ENCODE measurements around the gene NAP1L1.

The NAP1L1 gene

DNA sequence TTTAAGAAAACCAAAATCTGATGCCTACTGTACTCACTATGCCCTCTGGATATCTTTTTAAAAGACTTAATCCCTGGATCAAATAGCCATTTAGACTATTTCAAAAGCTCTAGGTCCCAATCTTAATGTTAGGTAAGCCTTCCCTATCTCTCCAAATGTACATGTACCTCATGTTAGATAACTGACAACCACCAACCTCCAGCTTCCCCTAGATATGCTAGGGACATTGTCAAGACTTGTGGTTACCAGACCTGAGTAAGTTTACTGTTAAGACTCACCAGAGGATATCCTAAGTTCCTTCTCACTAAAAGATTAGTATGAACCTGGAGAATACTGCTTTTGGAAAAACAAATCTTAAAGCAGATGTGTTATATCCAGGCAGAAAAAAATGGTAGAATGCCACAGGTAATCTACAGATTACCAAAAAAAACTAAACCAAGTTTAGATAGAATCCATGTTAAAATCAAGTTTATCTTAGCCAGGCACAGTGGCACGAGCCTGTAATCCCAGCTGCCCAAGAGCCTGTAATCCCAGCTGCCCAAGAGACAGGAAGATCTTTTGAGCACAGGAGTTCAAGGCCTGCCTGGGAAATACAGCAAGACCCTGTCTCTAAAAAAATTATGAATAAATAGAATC lies 9.7 kb downstream of the NAP1L1 start:
- H3K4me2 ChIP-seq (ENCODE audit: low read depth, low read length): no peak overlapping the region

GRCh38 chr12:76073561-76073960 lies 10.9 kb downstream of the NAP1L1 start:
- H3K4me2 ChIP-seq (ENCODE audit: low read depth, low read length): no peak overlapping the region
- H3K9me2 ChIP-seq (replicated peaks; ENCODE audit: insufficient read depth, low read length): no peaks in the 10 kb centered on the region
- no peaks in the 10 kb centered on the region for H3F3A ChIP-seq (ENCODE audit: insufficient read depth, low read length)

More for the DNA sequence above, 9.7 kb downstream of the NAP1L1 start:
- no peak for TF ChIP-seq EZH2phosphoT487 (IDR thresholded peaks at IDR 0.05; ENCODE audit: low read length)
- Histone ChIP-seq H3K79me2 (ENCODE audit: low read length) (peaks cover 100% of the 10 kb centered on the region), H3K4me1 (ENCODE audit: low read length) (no peaks in the 10 kb centered on the region; the same call in 1 of the 2 replicates), H3F3A (ENCODE audit: insufficient read depth, low read length) (no peaks in the 10 kb centered on the region), H2AFZ (ENCODE audit: low read length) (no peak overlapping the region), H3K4me3 (ENCODE audit: low read length) (no peak overlapping the region), H3K9me2 (replicated peaks; ENCODE audit: insufficient read depth, low read length) (no peaks in the 10 kb centered on the region), H4K20me1 (ENCODE audit: insufficient read depth, low read length) (peaks cover 87% of the 10 kb centered on the region), H3K9ac (ENCODE audit: low read length) (no peak overlapping the region), H3K9me3 (replicated peaks; ENCODE audit: insufficient read depth, low read length) (no peaks in the 10 kb centered on the region), H3K36me3 (replicated peaks; ENCODE audit: insufficient read depth, low read length) (peaks cover 12% of the 10 kb centered on the region), H3K27me3 (replicated peaks; ENCODE audit: insufficient read depth, low read length) (no peaks in the 10 kb centered on the region), H3K27ac (ENCODE audit: low read length) (no peak overlapping the region)
- no peak for DNase-seq

DNA sequence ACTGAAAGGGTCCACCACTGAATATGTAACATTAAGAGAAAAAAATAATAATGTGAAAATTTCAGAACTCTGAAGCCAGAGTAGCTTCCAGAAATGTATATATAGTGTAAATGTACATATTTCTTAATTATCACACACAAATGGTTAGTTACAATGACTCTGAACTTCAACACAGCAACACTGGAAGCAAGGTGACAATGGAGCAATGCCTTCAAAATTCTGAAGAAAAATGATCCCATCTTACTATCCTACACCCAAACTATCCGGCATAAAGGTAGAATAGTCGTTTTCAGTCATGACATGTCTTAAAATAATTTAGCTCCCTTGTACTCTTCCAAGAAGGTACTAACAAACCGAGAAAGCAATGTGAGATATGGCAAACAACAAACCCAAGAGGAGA lies 11.9 kb downstream of the NAP1L1 start:
- Histone ChIP-seq H3K9me2 (replicated peaks; ENCODE audit: insufficient read depth, low read length) (no peaks in the 10 kb centered on the region), H3K27me3 (replicated peaks; ENCODE audit: insufficient read depth, low read length) (no peaks in the 10 kb centered on the region), H3K9ac (ENCODE audit: low read length) (no peak overlapping the region), H4K20me1 (ENCODE audit: insufficient read depth, low read length) (peaks cover 66% of the 10 kb centered on the region), H3K9me3 (replicated peaks; ENCODE audit: insufficient read depth, low read length) (no peaks in the 10 kb centered on the region), H2AFZ (ENCODE audit: low read length) (no peak overlapping the region), H3K79me2 (ENCODE audit: low read length) (peaks cover 100% of the 10 kb centered on the region), H3K36me3 (replicated peaks; ENCODE audit: insufficient read depth, low read length) (peaks cover 24% of the 10 kb centered on the region), H3K4me2 (ENCODE audit: low read depth, low read length) (no peak overlapping the region), H3K27ac (ENCODE audit: low read length) (no peak overlapping the region), H3F3A (ENCODE audit: insufficient read depth, low read length) (no peaks in the 10 kb centered on the region; the same call in 1 of the 2 replicates), H3K4me3 (ENCODE audit: low read length) (no peak overlapping the region), H3K4me1 (ENCODE audit: low read length) (no peaks in the 10 kb centered on the region)
- TF ChIP-seq, protein P1, sequence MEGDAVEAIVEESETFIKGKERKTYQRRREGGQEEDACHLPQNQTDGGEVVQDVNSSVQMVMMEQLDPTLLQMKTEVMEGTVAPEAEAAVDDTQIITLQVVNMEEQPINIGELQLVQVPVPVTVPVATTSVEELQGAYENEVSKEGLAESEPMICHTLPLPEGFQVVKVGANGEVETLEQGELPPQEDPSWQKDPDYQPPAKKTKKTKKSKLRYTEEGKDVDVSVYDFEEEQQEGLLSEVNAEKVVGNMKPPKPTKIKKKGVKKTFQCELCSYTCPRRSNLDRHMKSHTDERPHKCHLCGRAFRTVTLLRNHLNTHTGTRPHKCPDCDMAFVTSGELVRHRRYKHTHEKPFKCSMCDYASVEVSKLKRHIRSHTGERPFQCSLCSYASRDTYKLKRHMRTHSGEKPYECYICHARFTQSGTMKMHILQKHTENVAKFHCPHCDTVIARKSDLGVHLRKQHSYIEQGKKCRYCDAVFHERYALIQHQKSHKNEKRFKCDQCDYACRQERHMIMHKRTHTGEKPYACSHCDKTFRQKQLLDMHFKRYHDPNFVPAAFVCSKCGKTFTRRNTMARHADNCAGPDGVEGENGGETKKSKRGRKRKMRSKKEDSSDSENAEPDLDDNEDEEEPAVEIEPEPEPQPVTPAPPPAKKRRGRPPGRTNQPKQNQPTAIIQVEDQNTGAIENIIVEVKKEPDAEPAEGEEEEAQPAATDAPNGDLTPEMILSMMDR (IDR thresholded peaks at IDR 0.05; ENCODE audit: low read length): no peak
- TF ChIP-seq EZH2phosphoT487 (IDR thresholded peaks at IDR 0.05; ENCODE audit: low read length) (no peak), EZH2 (optimal IDR thresholded peaks at IDR 0.05; ENCODE audit: low read depth, low read length) (no peak)
- no peak for DNase-seq

More at GRCh38 chr12:76073561-76073960, 10.9 kb downstream of the NAP1L1 start:
- H3K9ac ChIP-seq (ENCODE audit: low read length): no peak overlapping the region
- no peak overlapping the region for H3K27ac ChIP-seq (ENCODE audit: low read length)
- no peaks in the 10 kb centered on the region for H3K27me3 ChIP-seq (replicated peaks; ENCODE audit: insufficient read depth, low read length)
- H3K4me1 ChIP-seq (ENCODE audit: low read length): no peaks in the 10 kb centered on the region; the same call in 1 of the 2 replicates
- TF ChIP-seq EZH2 (optimal IDR thresholded peaks at IDR 0.05; ENCODE audit: low read depth, low read length) (no peak), EZH2phosphoT487 (IDR thresholded peaks at IDR 0.05; ENCODE audit: low read length) (no peak)
- TF ChIP-seq, protein P1 (IDR thresholded peaks at IDR 0.05; ENCODE audit: low read length): no peak
- H3K36me3 ChIP-seq (replicated peaks; ENCODE audit: insufficient read depth, low read length): peaks cover 22% of the 10 kb centered on the region
- H3K9me3 ChIP-seq (replicated peaks; ENCODE audit: insufficient read depth, low read length): no peaks in the 10 kb centered on the region
- H2AFZ ChIP-seq (ENCODE audit: low read length): no peak overlapping the region
- H4K20me1 ChIP-seq (ENCODE audit: insufficient read depth, low read length): peaks cover 74% of the 10 kb centered on the region
- H3K4me3 ChIP-seq (ENCODE audit: low read length): no peak overlapping the region
- H3K79me2 ChIP-seq (ENCODE audit: low read length): peaks cover 100% of the 10 kb centered on the region
- no peak for DNase-seq

- Histone ChIP-seq H3K4me1 (ENCODE audit: low read length) (no peaks in the 10 kb centered on the region), H2AFZ (ENCODE audit: low read length) (no peak overlapping the region), H3K9me2 (replicated peaks; ENCODE audit: insufficient read depth, low read length) (no peaks in the 10 kb centered on the region), H3K4me2 (ENCODE audit: low read depth, low read length) (no peak overlapping the region), H3K9me3 (replicated peaks; ENCODE audit: insufficient read depth, low read length) (no peaks in the 10 kb centered on the region), H3F3A (ENCODE audit: insufficient read depth, low read length) (no peaks in the 10 kb centered on the region; the same call in 1 of the 2 replicates), H3K79me2 (ENCODE audit: low read length) (peaks cover 98% of the 10 kb centered on the region), H4K20me1 (ENCODE audit: insufficient read depth, low read length) (peaks cover 35% of the 10 kb centered on the region), H3K9ac (ENCODE audit: low read length) (no peak overlapping the region), H3K27me3 (replicated peaks; ENCODE audit: insufficient read depth, low read length) (no peaks in the 10 kb centered on the region), H3K36me3 (replicated peaks; ENCODE audit: insufficient read depth, low read length) (peaks cover 51% of the 10 kb centered on the region), H3K4me3 (ENCODE audit: low read length) (no peak overlapping the region), H3K27ac (ENCODE audit: low read length) (no peak overlapping the region)
- no peak for TF ChIP-seq EZH2 (optimal IDR thresholded peaks at IDR 0.05; ENCODE audit: low read depth, low read length)
- TF ChIP-seq, protein P1 (IDR thresholded peaks at IDR 0.05; ENCODE audit: low read length): no peak
- TF ChIP-seq EZH2phosphoT487 (IDR thresholded peaks at IDR 0.05; ENCODE audit: low read length): no peak
- no peak for DNase-seq
These were observed 15.1 kb downstream of the NAP1L1 start for GRCh38 chr12:76069339-76069738.
